ENCODE data around the gene ASPG.

ASPG gene

GRCh38 chr14:104158827-104159798 lies 73.6 kb downstream of the ASPG start:
- Histone ChIP-seq H3K36me3 (peaks cover 19% of the 10 kb centered on the region), H3K27me3 (ENCODE audit: insufficient read depth, low read depth, severe bottlenecking) (no peaks in the 10 kb centered on the region), H3K4me3 (ENCODE audit: low read depth, low read length) (no peak overlapping the region), H3K9me3 (ENCODE audit: severe bottlenecking) (no peaks in the 10 kb centered on the region), H3K27ac (no peak overlapping the region)
- no peak for TF ChIP-seq CTCF (IDR thresholded peaks at IDR 0.05; ENCODE audit: low read depth, low read length)
- DNase-seq, result no peak

GRCh38 chr14:104159990-104160389 lies 74.5 kb downstream of the ASPG start:
- Histone ChIP-seq H3K4me3 (ENCODE audit: low read depth, low read length) (no peak overlapping the region), H3K9me3 (ENCODE audit: severe bottlenecking) (no peaks in the 10 kb centered on the region), H3K27me3 (ENCODE audit: insufficient read depth, low read depth, severe bottlenecking) (no peaks in the 10 kb centered on the region), H3K27ac (no peak overlapping the region), H3K36me3 (peaks cover 16% of the 10 kb centered on the region)
- TF ChIP-seq CTCF (IDR thresholded peaks at IDR 0.05; ENCODE audit: low read depth, low read length), result no peak
- DNase-seq, result no peak

GRCh38 chr14:104161602-104162367 lies 76.3 kb downstream of the ASPG start:
- DNase-seq, result no peak
- Histone ChIP-seq H3K9me3 (ENCODE audit: severe bottlenecking) (no peaks in the 10 kb centered on the region), H3K36me3 (peaks cover 12% of the 10 kb centered on the region), H3K27me3 (ENCODE audit: insufficient read depth, low read depth, severe bottlenecking) (no peaks in the 10 kb centered on the region), H3K4me3 (ENCODE audit: low read depth, low read length) (no peak overlapping the region), H3K27ac (no peak overlapping the region)
- no peak for TF ChIP-seq CTCF (IDR thresholded peaks at IDR 0.05; ENCODE audit: low read depth, low read length)

- H3K27ac ChIP-seq, result no peak overlapping the region
- H3K9me3 ChIP-seq (ENCODE audit: severe bottlenecking), result no peaks in the 10 kb centered on the region
- no peak for DNase-seq
- TF ChIP-seq CTCF (IDR thresholded peaks at IDR 0.05; ENCODE audit: low read depth, low read length), result no peak
- no peaks in the 10 kb centered on the region for H3K27me3 ChIP-seq (ENCODE audit: insufficient read depth, low read depth, severe bottlenecking)
- H3K36me3 ChIP-seq, result peaks cover 13% of the 10 kb centered on the region
- H3K4me3 ChIP-seq (ENCODE audit: low read depth, low read length), result no peak overlapping the region
Observed at GRCh38 chr14:104162495-104162894, 77.0 kb downstream of the ASPG start.

- Histone ChIP-seq H3K4me3 (ENCODE audit: low read depth, low read length) (no peak overlapping the region), H3K9me3 (ENCODE audit: severe bottlenecking) (no peaks in the 10 kb centered on the region), H3K27me3 (ENCODE audit: insufficient read depth, low read depth, severe bottlenecking) (no peaks in the 10 kb centered on the region), H3K27ac (no peak overlapping the region), H3K36me3 (peaks cover 7% of the 10 kb centered on the region)
- no peak for TF ChIP-seq CTCF (IDR thresholded peaks at IDR 0.05; ENCODE audit: low read depth, low read length)
- no peak for DNase-seq
Observed at GRCh38 chr14:104163541-104163940, 78.0 kb downstream of the ASPG start.

Measured in WERI-Rb-1 (cell line).